MG63 (cell line): Measurements from ENCODE around the gene ZIC5. TPM values are rescaled to one million over a fixed set of nuclear protein-coding genes. Genes with fewer than 3 reads are reported as not detected.

Source experiments
- DNase-seq: peaks from one replicate; pipeline ENCODE4 v3.0.0-alpha.2; 2020
- H3K27me3 ChIP-seq: fragments of 250-450 bp; sonication (Bioruptor Pico); 2 replicates; pipeline ENCODE4 v1.5.1; 2020; ENCODE audit warnings: mild to moderate bottlenecking, moderate library complexity
- H3K36me3 ChIP-seq: fragments of 250-450 bp; sonication (Bioruptor Pico); 2 replicates; pipeline ENCODE4 v1.5.1; 2020; ENCODE audit warnings: mild to moderate bottlenecking, moderate library complexity
- H3K4me3 ChIP-seq: fragments of 250-450 bp; sonication (Bioruptor Pico); 2 replicates; pipeline ENCODE4 v1.5.1; 2020; ENCODE audit warnings: mild to moderate bottlenecking, moderate library complexity
- H3K9me3 ChIP-seq: fragments of 250-450 bp; sonication (Bioruptor Pico); 2 replicates; pipeline ENCODE4 v1.5.1; 2020; ENCODE audit warnings: mild to moderate bottlenecking, moderate library complexity
- total RNA-seq: library from RNA; depleted of rRNA; stranded (reverse); fragments of >200 nt; shearing (Covaris generic); gene quantifications from 2 replicates; pipeline ENCODE4 v1.2.3, GENCODE V29; 2014; ENCODE audit warnings: low replicate concordance

Gene ZIC5
- total RNA-seq, 1 experiment from 2014 or later, result 1.8 TPM

- Histone ChIP-seq H3K9me3 (no peaks in the 10 kb centered on the region), H3K27me3 (no peaks in the 10 kb centered on the region)
- peak; percentile 74 for DNase-seq
Observed at GRCh38 chr13:99990126-99990977, 18.8 kb upstream of the ZIC5 start.

GRCh38 chr13:99989276-99990125 lies 17.9 kb upstream of the ZIC5 start:
- H3K36me3 ChIP-seq, result peaks cover 27% of the 10 kb centered on the region
- no peaks in the 10 kb centered on the region for H3K9me3 ChIP-seq
- DNase-seq, result no peak
- H3K27me3 ChIP-seq, result no peaks in the 10 kb centered on the region
- no peak overlapping the region for H3K4me3 ChIP-seq

More at GRCh38 chr13:99990126-99990977, 18.8 kb upstream of the ZIC5 start:
- Histone ChIP-seq H3K36me3 (peaks cover 21% of the 10 kb centered on the region), H3K4me3 (no peak overlapping the region)

- Histone ChIP-seq H3K36me3 (peaks cover 35% of the 10 kb centered on the region), H3K4me3 (no peak overlapping the region), H3K9me3 (no peaks in the 10 kb centered on the region), H3K27me3 (no peaks in the 10 kb centered on the region)
- no peak for DNase-seq
Observed at GRCh38 chr13:99988529-99989275, 17.1 kb upstream of the ZIC5 start.

GRCh38 chr13:99987154-99988019 lies 15.8 kb upstream of the ZIC5 start:
- no peaks in the 10 kb centered on the region for H3K9me3 ChIP-seq
- DNase-seq, result no peak

GRCh38 chr13:99986741-99987140 lies 15.2 kb upstream of the ZIC5 start:
- peak overlapping the region; percentile 44 for H3K4me3 ChIP-seq
- no peaks in the 10 kb centered on the region for H3K27me3 ChIP-seq
- peak; percentile 51 for DNase-seq
- H3K9me3 ChIP-seq, result no peaks in the 10 kb centered on the region
- H3K36me3 ChIP-seq, result peaks cover 46% of the 10 kb centered on the region

More at GRCh38 chr13:99987154-99988019, 15.8 kb upstream of the ZIC5 start:
- peak overlapping the region; percentile 44; the same call in 1 of the 2 replicates for H3K4me3 ChIP-seq
- H3K36me3 ChIP-seq, result peaks cover 46% of the 10 kb centered on the region
- no peaks in the 10 kb centered on the region for H3K27me3 ChIP-seq

- Histone ChIP-seq H3K4me3 (peak overlapping the region; percentile 44), H3K27me3 (no peaks in the 10 kb centered on the region), H3K9me3 (no peaks in the 10 kb centered on the region), H3K36me3 (peaks cover 46% of the 10 kb centered on the region)
- DNase-seq, result no peak
Observed at GRCh38 chr13:99985886-99986527, 14.4 kb upstream of the ZIC5 start.

GRCh38 chr13:99985241-99985874 lies 13.8 kb upstream of the ZIC5 start:
- Histone ChIP-seq H3K36me3 (peaks cover 46% of the 10 kb centered on the region), H3K9me3 (no peaks in the 10 kb centered on the region)
- DNase-seq, result no peak

GRCh38 chr13:99984461-99985240 lies 13.1 kb upstream of the ZIC5 start:
- no peaks in the 10 kb centered on the region for H3K9me3 ChIP-seq
- peaks cover 46% of the 10 kb centered on the region for H3K36me3 ChIP-seq
- no peaks in the 10 kb centered on the region for H3K27me3 ChIP-seq
- peak; percentile 42 for DNase-seq
- peak overlapping the region; percentile 85 for H3K4me3 ChIP-seq

More at GRCh38 chr13:99985241-99985874, 13.8 kb upstream of the ZIC5 start:
- peak overlapping the region; percentile 85 for H3K4me3 ChIP-seq
- H3K27me3 ChIP-seq, result no peaks in the 10 kb centered on the region

GRCh38 chr13:99983499-99984401 lies 12.2 kb upstream of the ZIC5 start:
- peak; percentile 88 for DNase-seq
- Histone ChIP-seq H3K36me3 (peaks cover 46% of the 10 kb centered on the region), H3K9me3 (no peaks in the 10 kb centered on the region), H3K27me3 (no peaks in the 10 kb centered on the region), H3K4me3 (peak overlapping the region; percentile 85)

- peak overlapping the region; percentile 85 for H3K4me3 ChIP-seq
- DNase-seq, result no peak
- no peaks in the 10 kb centered on the region for H3K27me3 ChIP-seq
- peaks cover 45% of the 10 kb centered on the region for H3K36me3 ChIP-seq
- H3K9me3 ChIP-seq, result no peaks in the 10 kb centered on the region
Observed at GRCh38 chr13:99982731-99983498, 11.3 kb upstream of the ZIC5 start.

GRCh38 chr13:99982036-99982730 lies 10.6 kb upstream of the ZIC5 start:
- no peak for DNase-seq
- Histone ChIP-seq H3K4me3 (peak overlapping the region; percentile 85), H3K36me3 (peaks cover 37% of the 10 kb centered on the region), H3K9me3 (no peaks in the 10 kb centered on the region), H3K27me3 (no peaks in the 10 kb centered on the region)

GRCh38 chr13:99981735-99982035 lies 10.1 kb upstream of the ZIC5 start, which contains the start of gene ZIC2:
TSS of gene ZIC2 (plus strand) at chr13:99981784. CDS start at chr13:99982065, 281 bp downstream.
- no peaks in the 10 kb centered on the region for H3K9me3 ChIP-seq
- no peaks in the 10 kb centered on the region for H3K27me3 ChIP-seq
- peaks cover 32% of the 10 kb centered on the region for H3K36me3 ChIP-seq
- DNase-seq, result no peak
- peak within 1 kb of the TSS; percentile 85 for H3K4me3 ChIP-seq
